Mammary epithelial cell (primary cell): Measurements from ENCODE around the gene RANGRF.

Experiments used
- EZH2 ChIP-seq: IDR thresholded peaks from 2 replicates; pipeline ENCODE4 v1.6.1; 2012; ENCODE audit warnings: low read length, inconsistent platforms, borderline replicate concordance
- TF ChIP-seq, protein P1 (sequence below), 2 donors: IDR thresholded peaks in 1 of 2; conservative IDR thresholded peaks in 1 of 2; 2 replicates each; pipeline ENCODE4 v1.5.1; 2011 to 2012; ENCODE audit warnings: inconsistent platforms in 2 of 2, low read length in 2 of 2, mild to moderate bottlenecking in 2 of 2, control low read depth in 1 of 2, low read depth in 1 of 2; ENCODE audit not compliant: insufficient read depth in 1 of 2; ENCODE audit errors: extremely low read depth in 1 of 2

DNA sequence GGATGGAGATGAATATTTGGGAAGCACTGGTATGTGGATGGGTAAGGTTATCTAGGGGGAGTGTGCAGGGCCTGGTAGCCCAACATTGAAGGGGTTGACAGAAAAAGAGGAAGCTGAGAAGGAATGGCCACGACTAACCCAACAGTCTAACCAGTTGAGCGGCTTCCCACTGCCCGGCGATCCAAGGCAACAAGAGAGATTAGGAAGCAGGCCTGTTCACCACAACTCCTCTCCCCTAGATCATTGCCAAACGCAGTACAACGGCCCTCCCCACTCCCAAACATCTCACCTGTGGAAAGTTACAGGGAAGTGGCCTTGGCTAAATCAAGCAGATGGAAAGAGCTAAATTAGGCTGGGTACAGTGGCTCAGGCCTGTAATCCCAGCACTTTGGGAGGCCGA lies 11.2 kb upstream of the RANGRF start:
- TF ChIP-seq, protein P1, sequence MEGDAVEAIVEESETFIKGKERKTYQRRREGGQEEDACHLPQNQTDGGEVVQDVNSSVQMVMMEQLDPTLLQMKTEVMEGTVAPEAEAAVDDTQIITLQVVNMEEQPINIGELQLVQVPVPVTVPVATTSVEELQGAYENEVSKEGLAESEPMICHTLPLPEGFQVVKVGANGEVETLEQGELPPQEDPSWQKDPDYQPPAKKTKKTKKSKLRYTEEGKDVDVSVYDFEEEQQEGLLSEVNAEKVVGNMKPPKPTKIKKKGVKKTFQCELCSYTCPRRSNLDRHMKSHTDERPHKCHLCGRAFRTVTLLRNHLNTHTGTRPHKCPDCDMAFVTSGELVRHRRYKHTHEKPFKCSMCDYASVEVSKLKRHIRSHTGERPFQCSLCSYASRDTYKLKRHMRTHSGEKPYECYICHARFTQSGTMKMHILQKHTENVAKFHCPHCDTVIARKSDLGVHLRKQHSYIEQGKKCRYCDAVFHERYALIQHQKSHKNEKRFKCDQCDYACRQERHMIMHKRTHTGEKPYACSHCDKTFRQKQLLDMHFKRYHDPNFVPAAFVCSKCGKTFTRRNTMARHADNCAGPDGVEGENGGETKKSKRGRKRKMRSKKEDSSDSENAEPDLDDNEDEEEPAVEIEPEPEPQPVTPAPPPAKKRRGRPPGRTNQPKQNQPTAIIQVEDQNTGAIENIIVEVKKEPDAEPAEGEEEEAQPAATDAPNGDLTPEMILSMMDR (conservative IDR thresholded peaks at IDR 0.05 in 1 of 2, IDR thresholded peaks at IDR 0.05 in 1 of 2; ENCODE audit: extremely low read depth in 1 of 2, insufficient read depth in 1 of 2, low read depth in 1 of 2, low read length in 2 of 2), result no peak
- no peak for TF ChIP-seq EZH2
